ENCODE measurements around the gene C22orf31. TPM values are rescaled to one million over a fixed set of nuclear protein-coding genes. Genes with fewer than 3 reads are reported as not detected.

C22orf31 gene
- total and polyA plus RNA-seq, 2 experiments from 2014 or later: 0.36 TPM; not detected in 1

- H3K9me2 ChIP-seq (ENCODE audit: insufficient read depth): no peaks in the 10 kb centered on the region
- H3K4me1 ChIP-seq (ENCODE audit: insufficient read depth): peaks cover 11% of the 10 kb centered on the region
- H3K4me2 ChIP-seq: no peak overlapping the region
- Mint-ChIP-seq H3K27me3 (ENCODE audit: insufficient read depth, low read depth, poor library complexity) (no peaks in the 10 kb centered on the region), H3K27ac (no peak overlapping the region), H3K36me3 (ENCODE audit: low read depth) (no peaks in the 10 kb centered on the region), H3K9me3 (no peaks in the 10 kb centered on the region), H3K4me3 (no peak overlapping the region), H3K4me1 (peaks cover 11% of the 10 kb centered on the region)
- H3K79me2 ChIP-seq (replicated peaks; ENCODE audit: insufficient read depth): no peaks in the 10 kb centered on the region
- H3K4me3 ChIP-seq: no peak overlapping the region
- H3F3A ChIP-seq (replicated peaks; ENCODE audit: low read depth): no peaks in the 10 kb centered on the region
- no peak overlapping the region for H2AFZ ChIP-seq
- 0 out of 2 replicates have a peak, but pooled peaks cover 5% of the 10 kb centered on the region for H4K20me1 ChIP-seq (replicated peaks; ENCODE audit: insufficient read depth)
- no peak for ATAC-seq
- H3K27ac ChIP-seq (ENCODE audit: low read depth): no peak overlapping the region
- TF ChIP-seq NANOG (IDR thresholded peaks at IDR 0.05; ENCODE audit: borderline replicate concordance) (no peak), STAT1 (IDR thresholded peaks at IDR 0.05; ENCODE audit: unreplicated experiment) (no peak), ZNF331 (CRISPR knock-in tag; IDR thresholded peaks at IDR 0.05; ENCODE audit: low read depth) (no peak), CREB1 (CRISPR knock-in tag; IDR thresholded peaks at IDR 0.05; ENCODE audit: low read depth) (no peak), EZH2phosphoT487 (IDR thresholded peaks at IDR 0.05; ENCODE audit: unreplicated experiment) (no peak)
- TF ChIP-seq, protein P1, sequence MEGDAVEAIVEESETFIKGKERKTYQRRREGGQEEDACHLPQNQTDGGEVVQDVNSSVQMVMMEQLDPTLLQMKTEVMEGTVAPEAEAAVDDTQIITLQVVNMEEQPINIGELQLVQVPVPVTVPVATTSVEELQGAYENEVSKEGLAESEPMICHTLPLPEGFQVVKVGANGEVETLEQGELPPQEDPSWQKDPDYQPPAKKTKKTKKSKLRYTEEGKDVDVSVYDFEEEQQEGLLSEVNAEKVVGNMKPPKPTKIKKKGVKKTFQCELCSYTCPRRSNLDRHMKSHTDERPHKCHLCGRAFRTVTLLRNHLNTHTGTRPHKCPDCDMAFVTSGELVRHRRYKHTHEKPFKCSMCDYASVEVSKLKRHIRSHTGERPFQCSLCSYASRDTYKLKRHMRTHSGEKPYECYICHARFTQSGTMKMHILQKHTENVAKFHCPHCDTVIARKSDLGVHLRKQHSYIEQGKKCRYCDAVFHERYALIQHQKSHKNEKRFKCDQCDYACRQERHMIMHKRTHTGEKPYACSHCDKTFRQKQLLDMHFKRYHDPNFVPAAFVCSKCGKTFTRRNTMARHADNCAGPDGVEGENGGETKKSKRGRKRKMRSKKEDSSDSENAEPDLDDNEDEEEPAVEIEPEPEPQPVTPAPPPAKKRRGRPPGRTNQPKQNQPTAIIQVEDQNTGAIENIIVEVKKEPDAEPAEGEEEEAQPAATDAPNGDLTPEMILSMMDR (conservative IDR thresholded peaks at IDR 0.05; ENCODE audit: low read depth in 2 of 2): no peak
- TF ChIP-seq, protein P2, sequence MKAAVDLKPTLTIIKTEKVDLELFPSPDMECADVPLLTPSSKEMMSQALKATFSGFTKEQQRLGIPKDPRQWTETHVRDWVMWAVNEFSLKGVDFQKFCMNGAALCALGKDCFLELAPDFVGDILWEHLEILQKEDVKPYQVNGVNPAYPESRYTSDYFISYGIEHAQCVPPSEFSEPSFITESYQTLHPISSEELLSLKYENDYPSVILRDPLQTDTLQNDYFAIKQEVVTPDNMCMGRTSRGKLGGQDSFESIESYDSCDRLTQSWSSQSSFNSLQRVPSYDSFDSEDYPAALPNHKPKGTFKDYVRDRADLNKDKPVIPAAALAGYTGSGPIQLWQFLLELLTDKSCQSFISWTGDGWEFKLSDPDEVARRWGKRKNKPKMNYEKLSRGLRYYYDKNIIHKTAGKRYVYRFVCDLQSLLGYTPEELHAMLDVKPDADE (IDR thresholded peaks at IDR 0.05): no peak
- no peaks in the 10 kb centered on the region for H3K36me3 ChIP-seq (ENCODE audit: insufficient read depth)
- DNase-seq (ENCODE audit: low spot score): no peak
- no peaks in the 10 kb centered on the region for H3K27me3 ChIP-seq (ENCODE audit: insufficient read depth)
Measured at GRCh38 chr22:29088809-29089208, 27.2 kb upstream of the C22orf31 start.

- Histone ChIP-seq H3K4me1 (ENCODE audit: insufficient read depth) (peaks cover 28% of the 10 kb centered on the region), H3K36me3 (ENCODE audit: insufficient read depth) (no peaks in the 10 kb centered on the region), H3K4me2 (no peak overlapping the region), H4K20me1 (replicated peaks; ENCODE audit: insufficient read depth) (0 out of 2 replicates have a peak, but pooled peaks cover 5% of the 10 kb centered on the region), H3K79me2 (replicated peaks; ENCODE audit: insufficient read depth) (no peaks in the 10 kb centered on the region), H3K27ac (ENCODE audit: low read depth) (no peak overlapping the region), H3K9me2 (ENCODE audit: insufficient read depth) (no peaks in the 10 kb centered on the region), H3K4me3 (no peak overlapping the region), H2AFZ (no peak overlapping the region), H3F3A (replicated peaks; ENCODE audit: low read depth) (no peaks in the 10 kb centered on the region), H3K27me3 (ENCODE audit: insufficient read depth) (no peaks in the 10 kb centered on the region)
- DNase-seq (ENCODE audit: low spot score): no peak
- H3K4me3 Mint-ChIP-seq: no peak overlapping the region
- no peaks in the 10 kb centered on the region for H3K36me3 Mint-ChIP-seq (ENCODE audit: low read depth)
- no peak for TF ChIP-seq POLR2AphosphoS5 (IDR thresholded peaks at IDR 0.05; ENCODE audit: low read depth)
- TF ChIP-seq, protein P1 (conservative IDR thresholded peaks at IDR 0.05; ENCODE audit: low read depth in 2 of 2): no peak
- TF ChIP-seq NANOG (IDR thresholded peaks at IDR 0.05; ENCODE audit: borderline replicate concordance): no peak
- TF ChIP-seq ZNF114 (CRISPR knock-in tag; IDR thresholded peaks at IDR 0.05): no peak
- TF ChIP-seq CREB1 (CRISPR knock-in tag; IDR thresholded peaks at IDR 0.05; ENCODE audit: low read depth): no peak
- no peak for TF ChIP-seq ZNF331 (CRISPR knock-in tag; IDR thresholded peaks at IDR 0.05; ENCODE audit: low read depth)
- TF ChIP-seq STAT1 (IDR thresholded peaks at IDR 0.05; ENCODE audit: unreplicated experiment): no peak
- TF ChIP-seq, protein P3, sequence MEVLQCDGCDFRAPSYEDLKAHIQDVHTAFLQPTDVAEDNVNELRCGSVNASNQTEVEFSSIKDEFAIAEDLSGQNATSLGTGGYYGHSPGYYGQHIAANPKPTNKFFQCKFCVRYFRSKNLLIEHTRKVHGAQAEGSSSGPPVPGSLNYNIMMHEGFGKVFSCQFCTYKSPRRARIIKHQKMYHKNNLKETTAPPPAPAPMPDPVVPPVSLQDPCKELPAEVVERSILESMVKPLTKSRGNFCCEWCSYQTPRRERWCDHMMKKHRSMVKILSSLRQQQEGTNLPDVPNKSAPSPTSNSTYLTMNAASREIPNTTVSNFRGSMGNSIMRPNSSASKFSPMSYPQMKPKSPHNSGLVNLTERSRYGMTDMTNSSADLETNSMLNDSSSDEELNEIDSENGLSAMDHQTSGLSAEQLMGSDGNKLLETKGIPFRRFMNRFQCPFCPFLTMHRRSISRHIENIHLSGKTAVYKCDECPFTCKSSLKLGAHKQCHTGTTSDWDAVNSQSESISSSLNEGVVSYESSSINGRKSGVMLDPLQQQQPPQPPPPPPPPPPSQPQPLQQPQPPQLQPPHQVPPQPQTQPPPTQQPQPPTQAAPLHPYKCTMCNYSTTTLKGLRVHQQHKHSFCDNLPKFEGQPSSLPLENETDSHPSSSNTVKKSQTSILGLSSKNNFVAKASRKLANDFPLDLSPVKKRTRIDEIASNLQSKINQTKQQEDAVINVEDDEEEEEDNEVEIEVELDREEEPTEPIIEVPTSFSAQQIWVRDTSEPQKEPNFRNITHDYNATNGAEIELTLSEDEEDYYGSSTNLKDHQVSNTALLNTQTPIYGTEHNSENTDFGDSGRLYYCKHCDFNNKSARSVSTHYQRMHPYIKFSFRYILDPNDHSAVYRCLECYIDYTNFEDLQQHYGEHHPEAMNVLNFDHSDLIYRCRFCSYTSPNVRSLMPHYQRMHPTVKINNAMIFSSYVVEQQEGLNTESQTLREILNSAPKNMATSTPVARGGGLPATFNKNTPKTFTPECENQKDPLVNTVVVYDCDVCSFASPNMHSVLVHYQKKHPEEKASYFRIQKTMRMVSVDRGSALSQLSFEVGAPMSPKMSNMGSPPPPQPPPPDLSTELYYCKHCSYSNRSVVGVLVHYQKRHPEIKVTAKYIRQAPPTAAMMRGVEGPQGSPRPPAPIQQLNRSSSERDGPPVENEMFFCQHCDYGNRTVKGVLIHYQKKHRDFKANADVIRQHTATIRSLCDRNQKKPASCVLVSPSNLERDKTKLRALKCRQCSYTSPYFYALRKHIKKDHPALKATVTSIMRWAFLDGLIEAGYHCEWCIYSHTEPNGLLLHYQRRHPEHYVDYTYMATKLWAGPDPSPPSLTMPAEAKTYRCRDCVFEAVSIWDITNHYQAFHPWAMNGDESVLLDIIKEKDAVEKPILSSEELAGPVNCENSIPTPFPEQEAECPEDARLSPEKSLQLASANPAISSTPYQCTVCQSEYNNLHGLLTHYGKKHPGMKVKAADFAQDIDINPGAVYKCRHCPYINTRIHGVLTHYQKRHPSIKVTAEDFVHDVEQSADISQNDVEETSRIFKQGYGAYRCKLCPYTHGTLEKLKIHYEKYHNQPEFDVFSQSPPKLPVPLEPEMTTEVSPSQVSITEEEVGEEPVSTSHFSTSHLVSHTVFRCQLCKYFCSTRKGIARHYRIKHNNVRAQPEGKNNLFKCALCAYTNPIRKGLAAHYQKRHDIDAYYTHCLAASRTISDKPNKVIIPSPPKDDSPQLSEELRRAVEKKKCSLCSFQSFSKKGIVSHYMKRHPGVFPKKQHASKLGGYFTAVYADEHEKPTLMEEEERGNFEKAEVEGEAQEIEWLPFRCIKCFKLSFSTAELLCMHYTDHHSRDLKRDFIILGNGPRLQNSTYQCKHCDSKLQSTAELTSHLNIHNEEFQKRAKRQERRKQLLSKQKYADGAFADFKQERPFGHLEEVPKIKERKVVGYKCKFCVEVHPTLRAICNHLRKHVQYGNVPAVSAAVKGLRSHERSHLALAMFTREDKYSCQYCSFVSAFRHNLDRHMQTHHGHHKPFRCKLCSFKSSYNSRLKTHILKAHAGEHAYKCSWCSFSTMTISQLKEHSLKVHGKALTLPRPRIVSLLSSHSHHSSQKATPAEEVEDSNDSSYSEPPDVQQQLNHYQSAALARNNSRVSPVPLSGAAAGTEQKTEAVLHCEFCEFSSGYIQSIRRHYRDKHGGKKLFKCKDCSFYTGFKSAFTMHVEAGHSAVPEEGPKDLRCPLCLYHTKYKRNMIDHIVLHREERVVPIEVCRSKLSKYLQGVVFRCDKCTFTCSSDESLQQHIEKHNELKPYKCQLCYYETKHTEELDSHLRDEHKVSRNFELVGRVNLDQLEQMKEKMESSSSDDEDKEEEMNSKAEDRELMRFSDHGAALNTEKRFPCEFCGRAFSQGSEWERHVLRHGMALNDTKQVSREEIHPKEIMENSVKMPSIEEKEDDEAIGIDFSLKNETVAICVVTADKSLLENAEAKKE (CRISPR knock-in tag; IDR thresholded peaks at IDR 0.05): no peak
- no peak for ATAC-seq
- H3K27me3 Mint-ChIP-seq (ENCODE audit: insufficient read depth, low read depth, poor library complexity): peaks cover 3% of the 10 kb centered on the region
- peaks cover 24% of the 10 kb centered on the region for H3K4me1 Mint-ChIP-seq
- H3K9me3 Mint-ChIP-seq: no peaks in the 10 kb centered on the region
- no peak overlapping the region for H3K27ac Mint-ChIP-seq
Measured at GRCh38 chr22:29087012-29087411, 25.4 kb upstream of the C22orf31 start.
